ENCODE measurements around the gene PRKG1. TPM values are rescaled to one million over a fixed set of nuclear protein-coding genes. Genes with fewer than 3 reads are reported as not detected.

PRKG1 gene
- total RNA-seq, 1 experiment from 2014 or later, result 10.4 TPM

- Histone ChIP-seq H3K23ac (ENCODE audit: insufficient read length, low read depth, low read length) (no peak within 1 kb of the TSS), H3K27ac (ENCODE audit: insufficient read length, low read depth, low read length) (no peak within 1 kb of the TSS), H3K4me1 (ENCODE audit: insufficient read depth, low read length) (0 out of 2 replicates have a peak, but pooled peaks cover 2% of the 10 kb centered on the region), H2BK20ac (ENCODE audit: low read depth, low read length, poor library complexity, severe bottlenecking) (no peak within 1 kb of the TSS), H4K20me1 (ENCODE audit: control insufficient read depth, insufficient read depth, insufficient read length) (peaks cover 4% of the 10 kb centered on the region), H3K18ac (ENCODE audit: insufficient read length, low read depth, low read length) (no peak within 1 kb of the TSS), H2AFZ (ENCODE audit: low read length) (no peak within 1 kb of the TSS), H3K9me3 (ENCODE audit: control insufficient read depth, low read depth, low read length) (no peaks in the 10 kb centered on the region), H2BK15ac (ENCODE audit: low read depth, low read length) (no peak within 1 kb of the TSS), H2BK5ac (ENCODE audit: insufficient read length, low read length) (no peak within 1 kb of the TSS), H4K91ac (ENCODE audit: insufficient read length, low read depth, low read length) (no peak within 1 kb of the TSS), H3K4me2 (ENCODE audit: insufficient read depth, insufficient read length, low read length) (peak within 1 kb of the TSS; percentile 68), H3K56ac (ENCODE audit: insufficient read length, low read depth, low read length) (no peak within 1 kb of the TSS), H3K23me2 (ENCODE audit: insufficient read length, low read depth, low read length, poor library complexity, severe bottlenecking) (peaks cover 18% of the 10 kb centered on the region), H3T11ph (ENCODE audit: low read length) (no peak within 1 kb of the TSS), H3K27me3 (ENCODE audit: insufficient read depth, low read length) (peaks cover 58% of the 10 kb centered on the region), H4K5ac (ENCODE audit: insufficient read length, low read depth, low read length) (no peak within 1 kb of the TSS), H3K79me1 (ENCODE audit: insufficient read depth, low read depth, low read length, poor library complexity, severe bottlenecking) (no peaks in the 10 kb centered on the region), H3K79me2 (ENCODE audit: insufficient read depth, low read length) (no peaks in the 10 kb centered on the region), H4K8ac (replicated peaks; ENCODE audit: insufficient read length, low read depth, low read length) (no peak within 1 kb of the TSS), H2BK120ac (ENCODE audit: low read depth, low read length, poor library complexity, severe bottlenecking) (no peak within 1 kb of the TSS), H2AK5ac (ENCODE audit: insufficient read length, low read length) (no peak within 1 kb of the TSS), H3K14ac (ENCODE audit: insufficient read depth, low read length) (peak within 1 kb of the TSS; percentile 51; the same call in 1 of the 2 replicates), H2BK12ac (ENCODE audit: insufficient read length, low read depth, low read length) (no peak within 1 kb of the TSS), H3K4ac (ENCODE audit: low read depth, low read length) (no peak within 1 kb of the TSS), H3K9ac (ENCODE audit: extremely low read depth, insufficient read length, low read length) (no peak within 1 kb of the TSS)
- H3K4me3 Mint-ChIP-seq, result peak within 1 kb of the TSS; percentile 66 to 87
- peak; percentile 94 for TF ChIP-seq CTCF (conservative IDR thresholded peaks at IDR 0.05)
- no CpG with 5 or more reads among the region's 55 CpGs for WGBS (ENCODE audit: extremely low coverage, insufficient read length, low lambda C conversion rate)
- H3K4me1 Mint-ChIP-seq, result peaks cover 13 to 14% of the 10 kb centered on the region in 2 experiments
- peaks cover 93% of the 10 kb centered on the region for H3K27me3 Mint-ChIP-seq (ENCODE audit: low read depth)
- no peak within 1 kb of the TSS for H3K27ac Mint-ChIP-seq
- H3K9me3 Mint-ChIP-seq, result no peaks in the 10 kb centered on the region; a peak in 1 of 5 replicates
- H3K36me3 Mint-ChIP-seq (ENCODE audit: insufficient read depth in 1 of 3, low read depth in 3 of 3), result no peaks in the 10 kb centered on the region
- DNase-seq, result peak; percentile 87
Observed at GRCh38 chr10:52313933-52314821, 1239.9 kb downstream of the PRKG1 start, which contains the start of gene DKK1. TSS of gene DKK1 (plus strand) at chr10:52314281. CDS start at chr10:52314435, 154 bp downstream.

All from H9 (cell line).